NB4 (cell line): Measurements from ENCODE around the gene S100A13.

ENCODE experiments used
- MYC ChIP-seq: IDR thresholded peaks from 2 replicates; pipeline ENCODE4 v1.6.1; 2011; ENCODE audit warnings: low read depth, low read length
- POLR2A ChIP-seq: IDR thresholded peaks from 2 replicates; pipeline ENCODE4 v1.6.1; 2011; ENCODE audit warnings: mild to moderate bottlenecking; ENCODE audit not compliant: insufficient read length; ENCODE audit errors: extremely low read depth
- TF ChIP-seq, protein P1 (sequence below): IDR thresholded peaks from one replicate; pipeline ENCODE4 v1.5.1; 2012; ENCODE audit warnings: low read depth, low read length
- TF ChIP-seq, protein P2 (sequence below): IDR thresholded peaks from 2 replicates; pipeline ENCODE4 v1.6.1; 2011; ENCODE audit warnings: low read depth, low read length

DNA sequence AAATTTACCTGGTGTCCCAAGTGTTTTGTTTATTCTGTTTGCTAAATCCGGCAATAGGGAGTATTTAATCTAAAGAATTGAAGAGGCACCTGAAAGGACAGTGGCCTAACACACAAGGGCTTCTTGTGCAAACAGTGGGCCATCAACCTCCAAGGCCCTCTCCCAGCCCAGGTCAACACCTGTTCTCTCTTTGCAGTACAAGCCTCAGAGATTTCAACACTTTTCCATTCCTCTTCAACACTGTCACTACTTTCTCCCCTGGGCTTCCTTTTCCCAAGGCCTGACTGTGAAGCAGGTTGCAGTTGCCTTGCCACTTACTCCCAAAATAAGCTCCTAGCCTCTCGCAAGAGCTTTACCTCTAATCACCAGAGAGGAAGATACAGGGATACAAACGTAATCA, 28.0 kb upstream of the S100A13 start:
- TF ChIP-seq, protein P1, sequence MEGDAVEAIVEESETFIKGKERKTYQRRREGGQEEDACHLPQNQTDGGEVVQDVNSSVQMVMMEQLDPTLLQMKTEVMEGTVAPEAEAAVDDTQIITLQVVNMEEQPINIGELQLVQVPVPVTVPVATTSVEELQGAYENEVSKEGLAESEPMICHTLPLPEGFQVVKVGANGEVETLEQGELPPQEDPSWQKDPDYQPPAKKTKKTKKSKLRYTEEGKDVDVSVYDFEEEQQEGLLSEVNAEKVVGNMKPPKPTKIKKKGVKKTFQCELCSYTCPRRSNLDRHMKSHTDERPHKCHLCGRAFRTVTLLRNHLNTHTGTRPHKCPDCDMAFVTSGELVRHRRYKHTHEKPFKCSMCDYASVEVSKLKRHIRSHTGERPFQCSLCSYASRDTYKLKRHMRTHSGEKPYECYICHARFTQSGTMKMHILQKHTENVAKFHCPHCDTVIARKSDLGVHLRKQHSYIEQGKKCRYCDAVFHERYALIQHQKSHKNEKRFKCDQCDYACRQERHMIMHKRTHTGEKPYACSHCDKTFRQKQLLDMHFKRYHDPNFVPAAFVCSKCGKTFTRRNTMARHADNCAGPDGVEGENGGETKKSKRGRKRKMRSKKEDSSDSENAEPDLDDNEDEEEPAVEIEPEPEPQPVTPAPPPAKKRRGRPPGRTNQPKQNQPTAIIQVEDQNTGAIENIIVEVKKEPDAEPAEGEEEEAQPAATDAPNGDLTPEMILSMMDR, result no peak
- no peak for TF ChIP-seq POLR2A
- TF ChIP-seq, protein P2, sequence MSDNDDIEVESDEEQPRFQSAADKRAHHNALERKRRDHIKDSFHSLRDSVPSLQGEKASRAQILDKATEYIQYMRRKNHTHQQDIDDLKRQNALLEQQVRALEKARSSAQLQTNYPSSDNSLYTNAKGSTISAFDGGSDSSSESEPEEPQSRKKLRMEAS, result no peak
- TF ChIP-seq MYC, result no peak
